Right lobe of liver (tissue), 6 donors: ENCODE measurements around the gene RBM47. TPM values are rescaled to one million over a fixed set of nuclear protein-coding genes. Genes with fewer than 3 reads are reported as not detected.

Experiments
- ATAC-seq, 4 donors: fragments of 200-7000 bp; cut with Tn5 transposase; one replicate each; pipeline ENCODE4 v1.9.1; 2020; ENCODE audit warnings: mild to moderate bottlenecking in 4 of 4, moderate library complexity in 4 of 4
- DNase-seq, 3 donors: peaks; one replicate each; pipeline ENCODE4 v3.0.0-alpha.2; 2020
- H3K27ac ChIP-seq, 3 donors: fragments of 200-600 bp; one replicate each; pipeline ENCODE4 v1.8.0; 2022
- H3K27me3 ChIP-seq, 2 donors: fragments of 200-600 bp; one replicate each; pipeline ENCODE4 v1.8.0; 2022
- H3K36me3 ChIP-seq, 4 donors: fragments of 200-600 bp; sonication (generic) in 1 of 4; one replicate each; pipeline versions ENCODE4 v1.5.1 to v1.8.0; 2017 to 2022; ENCODE audit warnings: control low read depth in 1 of 4
- H3K4me1 ChIP-seq, 4 donors: fragments of 200-600 bp; sonication (generic) in 1 of 4; one replicate each; pipeline versions ENCODE4 v1.5.1 to v1.8.0; 2017 to 2022; ENCODE audit warnings: control low read depth in 1 of 4
- H3K4me3 ChIP-seq, 3 donors: fragments of 200-600 bp; one replicate each; pipeline ENCODE4 v1.8.0; 2022
- H3K9me3 ChIP-seq, 4 donors: fragments of 200-600 bp; sonication (generic) in 1 of 4; one replicate each; pipeline versions ENCODE4 v1.5.1 to v1.8.0; 2017 to 2022; ENCODE audit warnings: control low read depth in 1 of 4
- POLR2A ChIP-seq: fragments of 450-650 bp; IDR thresholded peaks from one replicate; pipeline ENCODE4 v1.6.1; 2017; ENCODE audit warnings: antibody characterized with exemption, mild to moderate bottlenecking
- WGBS: methylation state at CpG from one replicate; pipeline ENCODE4 v1.1.6; 2018; ENCODE audit warnings: low coverage, low lambda C conversion rate; ENCODE audit not compliant: insufficient coverage; ENCODE audit errors: missing lambda C conversion rate; 5-methylcytosine and 5-hydroxymethylcytosine counted together
- intact Hi-C, 2 donors: fragments of 100-400 bp; cut with DNase I; formaldehyde crosslinking; loops; one replicate each; pipeline versions ENCODE4 v1.11.2 to v1.14.1; 2022
- total RNA-seq, 6 experiments: library from RNA; depleted of rRNA in 2 of 6; stranded (reverse); fragments of >200 nt in 2 of 6; fragmentation: NEBNext Ultra II Directional in 3 of 6; extraction: Animal tissue kit (Norgen Biotek cat#: 25700) in 3 of 6; gene quantifications; one replicate each; pipeline versions ENCODE4 v1.1.0 to v1.2.4, GENCODE V29; 2016 to 2023
- TF ChIP-seq, protein P1 (sequence below), 4 donors: fragments of 200-600 bp in 3 of 4; fragments of 450-650 bp in 1 of 4; IDR thresholded peaks; one replicate each; pipeline versions ENCODE4 v1.5.1 to v1.8.0; 2016 to 2022; ENCODE audit warnings: antibody characterized with exemption in 4 of 4, mild to moderate bottlenecking in 2 of 4
- donor health status: DM: no; HTN: yes; CAD: no.
- donor health status: DM: no; HTN: no; CAD: no.
- donor health status: DM: no; HTN: no; CAD: no.
- donor health status: DM: no; HTN: yes; CAD: no.
- donor health status: DM: no; HTN: yes; CAD: no.

Gene RBM47
- total RNA-seq, 6 experiments from 2014 or later = 29.5 to 85.0 (median 51.1) TPM

DNA sequence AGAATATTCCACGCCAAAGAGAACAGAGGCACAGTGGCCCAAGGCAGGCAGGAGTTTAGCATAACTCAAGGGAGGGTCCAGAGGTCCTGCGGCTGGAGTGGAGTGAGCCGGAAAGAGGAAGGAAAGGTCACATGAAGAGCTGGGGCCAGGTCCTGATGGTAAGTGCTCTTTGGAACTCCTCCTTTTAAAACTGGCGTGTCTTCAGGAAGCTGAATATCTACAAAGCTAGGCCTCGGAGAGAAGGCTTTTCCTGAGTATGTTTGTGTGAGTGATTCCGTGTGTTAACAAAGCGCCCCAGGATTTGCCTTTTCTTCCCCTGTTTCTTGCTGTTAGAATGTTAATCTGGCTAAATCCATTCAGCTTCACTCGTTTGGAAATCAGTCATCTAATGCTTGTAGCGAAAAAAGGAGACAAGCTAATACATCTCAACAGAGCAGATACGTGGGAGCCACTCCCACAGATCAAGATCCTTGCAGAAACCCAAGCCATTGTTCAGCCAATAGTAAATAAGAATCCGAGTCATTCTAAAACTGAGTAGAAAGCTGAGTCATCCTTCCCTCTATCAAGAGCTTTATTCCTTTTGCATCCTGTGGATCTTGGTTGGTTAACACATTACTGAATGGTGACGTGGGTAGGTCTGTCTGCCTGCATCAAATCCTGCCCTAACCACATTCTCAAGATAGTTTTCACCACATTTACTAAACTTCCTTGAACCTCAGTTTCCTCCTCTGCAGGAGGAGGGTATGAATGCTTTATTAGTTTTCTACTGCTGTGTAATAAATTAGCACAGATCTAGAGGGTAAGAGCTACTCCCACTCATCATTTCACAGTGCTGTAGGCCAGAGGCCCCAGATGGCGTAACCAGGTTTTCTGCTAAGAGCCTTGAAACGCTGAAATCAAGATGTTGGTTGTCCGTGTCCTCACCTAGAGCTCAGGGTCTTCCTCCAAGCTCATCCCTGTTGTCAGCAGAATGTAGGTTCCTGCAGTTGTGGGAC, 43.2 kb upstream of the RBM47 start:
- intact Hi-C loops = no loop called here
- no peak overlapping the region for H3K4me3 ChIP-seq
- DNase-seq (peak in 2 of 3 donors; percentile 34 to 57), ATAC-seq (peak; percentile 64 to 85 (median 82))
- no peaks in the 10 kb centered on the region for H3K36me3 ChIP-seq
- no peak for TF ChIP-seq POLR2A
- TF ChIP-seq, protein P1, sequence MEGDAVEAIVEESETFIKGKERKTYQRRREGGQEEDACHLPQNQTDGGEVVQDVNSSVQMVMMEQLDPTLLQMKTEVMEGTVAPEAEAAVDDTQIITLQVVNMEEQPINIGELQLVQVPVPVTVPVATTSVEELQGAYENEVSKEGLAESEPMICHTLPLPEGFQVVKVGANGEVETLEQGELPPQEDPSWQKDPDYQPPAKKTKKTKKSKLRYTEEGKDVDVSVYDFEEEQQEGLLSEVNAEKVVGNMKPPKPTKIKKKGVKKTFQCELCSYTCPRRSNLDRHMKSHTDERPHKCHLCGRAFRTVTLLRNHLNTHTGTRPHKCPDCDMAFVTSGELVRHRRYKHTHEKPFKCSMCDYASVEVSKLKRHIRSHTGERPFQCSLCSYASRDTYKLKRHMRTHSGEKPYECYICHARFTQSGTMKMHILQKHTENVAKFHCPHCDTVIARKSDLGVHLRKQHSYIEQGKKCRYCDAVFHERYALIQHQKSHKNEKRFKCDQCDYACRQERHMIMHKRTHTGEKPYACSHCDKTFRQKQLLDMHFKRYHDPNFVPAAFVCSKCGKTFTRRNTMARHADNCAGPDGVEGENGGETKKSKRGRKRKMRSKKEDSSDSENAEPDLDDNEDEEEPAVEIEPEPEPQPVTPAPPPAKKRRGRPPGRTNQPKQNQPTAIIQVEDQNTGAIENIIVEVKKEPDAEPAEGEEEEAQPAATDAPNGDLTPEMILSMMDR (IDR thresholded peaks at IDR 0.05) = no peak
- no peaks in the 10 kb centered on the region for H3K27me3 ChIP-seq
- H3K4me1 ChIP-seq = no peaks in the 10 kb centered on the region
- no peaks in the 10 kb centered on the region for H3K9me3 ChIP-seq
- 62% methylated on average over 12 of the region's 15 CpGs for WGBS
- peak overlapping the region in 1 of 3 donors; percentile 43 for H3K27ac ChIP-seq

DNA sequence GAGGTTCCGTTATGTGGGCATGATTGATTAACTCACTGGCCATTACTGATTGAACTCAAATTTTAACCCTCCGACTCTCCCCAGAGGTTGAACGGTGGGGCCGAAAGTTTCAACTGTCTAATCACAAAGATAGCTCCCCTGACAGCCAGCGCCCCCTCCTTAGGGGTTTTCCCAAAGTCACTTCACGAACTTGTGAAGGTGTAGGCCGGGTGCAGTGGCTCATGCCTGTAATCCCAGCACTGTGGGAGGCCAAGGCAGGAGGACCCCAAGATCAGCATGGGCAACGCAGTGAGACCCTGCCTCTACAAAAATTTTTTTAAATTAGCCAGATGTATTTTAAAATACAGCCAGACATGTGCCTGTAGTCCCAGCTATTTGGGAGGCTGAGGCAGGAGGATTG, 39.8 kb upstream of the RBM47 start:
- intact Hi-C loops = no loop called here
- Histone ChIP-seq H3K4me3 (no peak overlapping the region), H3K4me1 (no peaks in the 10 kb centered on the region), H3K36me3 (no peaks in the 10 kb centered on the region), H3K27me3 (no peaks in the 10 kb centered on the region), H3K9me3 (no peaks in the 10 kb centered on the region), H3K27ac (no peak overlapping the region)
- WGBS = 89% methylated on average over 6 of the region's 8 CpGs
- TF ChIP-seq, protein P1 (IDR thresholded peaks at IDR 0.05) = no peak
- TF ChIP-seq POLR2A = no peak
- ATAC-seq (no peak), DNase-seq (no peak)

DNA sequence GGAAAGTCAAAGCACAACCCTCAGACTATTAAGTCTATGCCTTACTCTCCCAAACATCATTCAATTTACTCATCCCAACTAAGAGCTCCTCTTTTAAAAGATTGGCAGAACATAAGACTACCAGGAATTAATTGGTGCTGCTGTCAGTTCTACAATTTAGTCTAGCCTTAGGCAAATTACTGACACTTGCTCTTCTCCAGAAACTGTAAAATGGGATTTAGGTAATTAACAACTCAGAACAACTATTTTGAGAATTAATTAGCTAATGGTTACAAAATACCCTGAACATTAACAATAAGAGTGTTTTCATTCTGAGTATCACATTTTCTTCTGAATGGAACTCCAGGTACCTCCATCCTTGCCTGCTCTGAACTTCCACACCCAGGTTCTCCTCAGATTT, 36.2 kb upstream of the RBM47 start:
- Histone ChIP-seq H3K36me3 (no peaks in the 10 kb centered on the region), H3K9me3 (no peaks in the 10 kb centered on the region), H3K4me1 (peaks cover 0 to 19% (median 8%) of the 10 kb centered on the region in 4 donors), H3K27me3 (no peaks in the 10 kb centered on the region), H3K4me3 (no peak overlapping the region), H3K27ac (no peak overlapping the region)
- intact Hi-C loops = no loop called here
- TF ChIP-seq POLR2A = no peak
- TF ChIP-seq, protein P1 (IDR thresholded peaks at IDR 0.05) = no peak
- DNase-seq = no peak
- no peak for ATAC-seq

DNA sequence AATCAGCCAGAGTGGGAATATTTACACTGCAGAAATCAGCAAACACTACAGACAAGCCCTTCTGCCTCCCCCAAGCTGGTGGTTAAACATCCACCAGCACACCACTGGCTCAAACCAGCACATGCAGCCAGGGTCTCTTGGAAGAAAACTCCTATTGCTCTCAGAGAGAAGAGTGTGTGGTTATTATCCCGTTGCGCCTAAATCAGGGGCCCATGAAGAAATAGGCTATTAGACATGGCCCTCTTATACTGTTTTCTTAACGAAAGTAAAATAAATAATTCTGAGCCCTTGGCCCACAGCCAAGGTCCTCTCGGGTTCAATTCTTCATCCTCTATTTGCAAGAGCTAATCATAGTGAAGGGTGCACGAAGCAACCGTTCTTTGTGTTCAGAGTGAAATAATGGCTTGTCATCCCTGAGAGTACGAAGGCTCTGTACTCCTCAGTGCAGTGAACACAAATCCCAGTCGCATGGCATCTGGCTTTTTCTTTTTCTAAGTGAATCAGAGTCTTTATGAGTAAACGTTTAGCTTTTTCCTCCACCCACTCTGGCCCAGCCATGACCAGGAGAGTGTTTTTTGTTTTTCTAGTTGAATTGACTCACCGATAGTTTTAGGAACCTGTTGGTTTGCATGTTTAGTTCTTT, 33.4 kb upstream of the RBM47 start:
- ATAC-seq = peak; percentile 94 to 96 (median 95)
- H3K9me3 ChIP-seq = no peaks in the 10 kb centered on the region
- no peaks in the 10 kb centered on the region for H3K27me3 ChIP-seq
- peak overlapping the region; percentile 12 to 71 (median 50) for H3K27ac ChIP-seq
- peak overlapping the region in 2 of 3 donors; percentile 9 to 18 for H3K4me3 ChIP-seq
- WGBS = 12% methylated on average over 10 of the region's 10 CpGs
- intact Hi-C loops = no loop called here
- peak; percentile 35 to 72 (median 66) for DNase-seq
- H3K36me3 ChIP-seq = no peaks in the 10 kb centered on the region
- H3K4me1 ChIP-seq = peaks cover 0 to 24% (median 10%) of the 10 kb centered on the region in 4 donors
- TF ChIP-seq POLR2A = no peak
- TF ChIP-seq, protein P1 (IDR thresholded peaks at IDR 0.05) = no peak
